Measurements from ENCODE around the gene FBLN1. TPM values are rescaled to one million over a fixed set of nuclear protein-coding genes. Genes with fewer than 3 reads are reported as not detected.
A peak's percentile ranks its signal among the peaks of the same experiment; 100 is the strongest.

The FBLN1 gene
- total and polyA plus RNA-seq, 11 donors = 22.4 to 239 (median 44.7) TPM

DNA sequence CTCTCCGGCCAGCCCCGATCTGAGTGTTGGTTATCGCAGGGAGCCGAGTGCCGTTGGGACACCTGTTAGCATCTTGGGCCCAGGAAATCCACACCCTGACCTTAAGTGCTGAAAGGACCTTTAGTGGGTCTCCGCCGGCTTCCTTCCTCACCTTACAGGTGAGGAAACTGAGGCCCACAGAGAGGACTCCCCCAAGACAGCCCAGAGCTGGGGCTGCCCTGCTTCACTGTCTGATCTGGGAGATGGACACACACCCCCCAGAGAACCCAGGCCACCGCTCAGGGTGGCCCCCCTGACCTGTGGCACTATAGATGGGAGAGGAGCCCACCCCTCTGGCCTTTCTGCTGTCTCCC lies 73.6 kb downstream of the FBLN1 start:
- H3K27me3 ChIP-seq = peaks cover 0 to 18% (median 8%) of the 10 kb centered on the region in 9 donors
- no peak for TF ChIP-seq POLR2A (IDR thresholded peaks at IDR 0.05)
- TF ChIP-seq, protein P1, sequence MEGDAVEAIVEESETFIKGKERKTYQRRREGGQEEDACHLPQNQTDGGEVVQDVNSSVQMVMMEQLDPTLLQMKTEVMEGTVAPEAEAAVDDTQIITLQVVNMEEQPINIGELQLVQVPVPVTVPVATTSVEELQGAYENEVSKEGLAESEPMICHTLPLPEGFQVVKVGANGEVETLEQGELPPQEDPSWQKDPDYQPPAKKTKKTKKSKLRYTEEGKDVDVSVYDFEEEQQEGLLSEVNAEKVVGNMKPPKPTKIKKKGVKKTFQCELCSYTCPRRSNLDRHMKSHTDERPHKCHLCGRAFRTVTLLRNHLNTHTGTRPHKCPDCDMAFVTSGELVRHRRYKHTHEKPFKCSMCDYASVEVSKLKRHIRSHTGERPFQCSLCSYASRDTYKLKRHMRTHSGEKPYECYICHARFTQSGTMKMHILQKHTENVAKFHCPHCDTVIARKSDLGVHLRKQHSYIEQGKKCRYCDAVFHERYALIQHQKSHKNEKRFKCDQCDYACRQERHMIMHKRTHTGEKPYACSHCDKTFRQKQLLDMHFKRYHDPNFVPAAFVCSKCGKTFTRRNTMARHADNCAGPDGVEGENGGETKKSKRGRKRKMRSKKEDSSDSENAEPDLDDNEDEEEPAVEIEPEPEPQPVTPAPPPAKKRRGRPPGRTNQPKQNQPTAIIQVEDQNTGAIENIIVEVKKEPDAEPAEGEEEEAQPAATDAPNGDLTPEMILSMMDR (IDR thresholded peaks at IDR 0.05) = no peak
- H3K27ac ChIP-seq = no peak overlapping the region
- WGBS, 4 donors = 92 to 97% (median 94%) methylated on average over 8 of the region's 8 CpGs
- DNase-seq (no peak), ATAC-seq (peak in 1 of 4 donors; percentile 6)
- intact Hi-C loops (cut with DNase I) = loop anchor here in 7 of 10 donors (5.0 to 10.0 kb wide), 5 partner anchors 66 to 291 kb away; no protein-coding TSS in a partner anchor
- H3K36me3 ChIP-seq = peaks cover 0 to 18% (median 0%) of the 10 kb centered on the region in 9 donors
- peaks cover 0 to 5% (median 0%) of the 10 kb centered on the region in 12 donors for H3K4me1 ChIP-seq
- peaks cover 0 to 8% (median 2%) of the 10 kb centered on the region in 12 donors for H3K9me3 ChIP-seq
- H3K4me3 ChIP-seq = no peak overlapping the region

DNA sequence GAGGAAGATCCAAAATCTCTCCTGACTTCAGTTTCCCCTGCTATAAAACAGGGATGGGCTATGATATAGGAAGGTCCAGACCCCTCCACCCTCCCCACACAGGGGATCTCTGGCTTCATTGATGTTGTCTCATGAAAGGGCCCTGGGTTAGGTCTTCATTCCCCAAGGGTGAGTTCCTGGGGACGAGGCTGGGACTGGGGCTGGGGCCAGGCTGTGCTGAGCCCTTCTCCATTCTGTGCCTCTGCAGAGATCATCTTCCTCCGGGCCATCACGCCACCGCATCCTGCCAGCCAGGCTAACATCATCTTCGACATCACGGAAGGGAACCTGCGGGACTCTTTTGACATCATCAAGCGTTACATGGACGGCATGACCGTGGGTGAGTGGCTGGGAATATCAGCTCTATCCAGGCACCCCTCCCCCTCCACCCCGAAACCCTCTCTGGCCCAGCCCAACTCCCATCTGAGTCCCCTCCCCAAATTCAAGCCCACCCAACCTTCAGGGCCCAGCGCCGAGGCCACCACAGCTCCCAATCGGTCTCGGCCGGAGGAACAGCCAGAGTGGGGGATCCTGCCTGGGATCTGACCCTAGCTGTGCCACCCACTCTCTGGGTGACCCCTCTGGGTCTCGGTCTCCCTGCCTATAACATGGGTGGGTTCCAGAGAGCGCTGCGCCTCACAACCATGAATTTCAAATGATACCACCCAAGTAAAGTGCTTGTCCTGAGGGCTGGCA lies 74.2 kb downstream of the FBLN1 start:
- TF ChIP-seq, protein P1 (IDR thresholded peaks at IDR 0.05) = no peak
- TF ChIP-seq POLR2A (IDR thresholded peaks at IDR 0.05) = no peak
- Histone ChIP-seq H3K4me1 (peaks cover 0 to 5% (median 0%) of the 10 kb centered on the region in 12 donors), H3K36me3 (peaks cover 0 to 24% (median 0%) of the 10 kb centered on the region in 9 donors), H3K27me3 (peaks cover 0 to 18% (median 8%) of the 10 kb centered on the region in 9 donors), H3K27ac (no peak overlapping the region), H3K4me3 (no peak overlapping the region), H3K9me3 (peaks cover 0 to 3% (median 0%) of the 10 kb centered on the region in 12 donors)
- WGBS, 4 donors = 90 to 95% (median 92%) methylated on average over 10 to 19 of the region's 19 CpGs
- DNase-seq (no peak), ATAC-seq (peak in 1 of 4 donors; percentile 34)
- intact Hi-C loops (cut with DNase I) = loop anchor here in 7 of 10 donors (5.0 to 10.0 kb wide), 5 partner anchors 65 to 290 kb away; no protein-coding TSS in a partner anchor

DNA sequence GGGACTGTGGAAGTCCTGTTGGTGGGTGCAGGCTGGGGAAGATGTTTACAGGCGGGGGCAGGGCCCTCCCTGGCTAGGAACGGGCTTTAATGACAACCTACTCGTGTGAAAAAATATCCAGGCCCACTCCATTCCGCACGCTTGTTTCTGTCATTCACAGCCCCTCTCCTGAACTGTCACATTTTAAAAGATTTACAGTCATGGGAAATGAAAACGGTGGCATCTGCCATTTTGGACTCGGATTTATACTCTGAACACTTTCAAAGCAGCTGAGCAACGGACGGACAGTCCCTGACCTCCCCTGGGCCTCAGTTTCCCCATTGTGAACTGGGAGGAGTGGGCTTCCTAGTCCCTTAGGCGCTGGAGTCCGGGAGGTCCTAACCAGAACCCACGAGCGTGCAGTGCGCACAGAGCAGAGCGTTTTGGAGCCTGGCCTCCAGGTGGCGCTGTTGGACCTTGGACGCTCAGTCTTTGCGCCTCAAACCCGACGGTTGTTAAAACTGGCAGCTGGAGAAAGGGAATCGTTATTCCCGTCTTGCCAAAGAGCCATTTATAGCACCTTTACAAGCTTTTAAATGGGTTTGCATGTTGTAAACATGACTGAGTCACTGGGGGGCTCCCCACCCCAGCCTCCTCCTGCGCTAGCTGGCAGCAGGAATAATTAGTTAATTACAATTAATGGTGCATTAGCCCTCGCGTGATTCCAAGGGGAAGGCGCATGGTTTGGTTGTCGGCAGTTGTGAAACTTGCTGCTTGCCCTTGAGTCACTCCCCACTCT lies 75.3 kb downstream of the FBLN1 start:
- TF ChIP-seq, protein P1 (IDR thresholded peaks at IDR 0.05) = peak; percentile 85 to 95 (median 90)
- TF ChIP-seq POLR2A (IDR thresholded peaks at IDR 0.05) = no peak
- Histone ChIP-seq H3K27ac (no peak overlapping the region), H3K36me3 (peaks cover 0 to 24% (median 0%) of the 10 kb centered on the region in 9 donors), H3K27me3 (peaks cover 0 to 18% (median 8%) of the 10 kb centered on the region in 9 donors), H3K9me3 (no peaks in the 10 kb centered on the region), H3K4me1 (peaks cover 0 to 5% (median 0%) of the 10 kb centered on the region in 12 donors), H3K4me3 (no peak overlapping the region)
- WGBS, 4 donors = 27 to 39% (median 30%) methylated on average over 20 to 27 of the region's 27 CpGs
- DNase-seq = peak; percentile 72 to 89 (median 82)
- intact Hi-C loops (cut with DNase I) = loop anchor here in 8 of 10 donors (1.0 to 10.0 kb wide), 7 partner anchors 64 to 289 kb away; no protein-coding TSS in a partner anchor
- ATAC-seq = peak; percentile 47 to 81 (median 75)
